Astrocyte of the spinal cord (primary cell): Measurements from ENCODE around the gene CCM2.

ENCODE experiments used
- DNase-seq: peaks from one replicate; pipeline ENCODE4 v3.0.0; 2011; ENCODE audit warnings: low read depth, low spot score
- H3K4me3 ChIP-seq: 2 replicates; pipeline ENCODE4 v1.5.1; 2011; ENCODE audit warnings: low read depth, mild to moderate bottlenecking, low read length, moderate library complexity
- in situ Hi-C: cut with HindIII; loops from 2 replicates; pipeline ENCODE4 v1.10.0; 2017; ENCODE audit warnings: low sequenced_read_pairs
- TF ChIP-seq, protein P1 (sequence below): IDR thresholded peaks from 2 replicates; pipeline ENCODE4 v1.5.1; 2012; ENCODE audit warnings: low read depth, mild to moderate bottlenecking, low read length, inconsistent platforms

CCM2 gene

DNA sequence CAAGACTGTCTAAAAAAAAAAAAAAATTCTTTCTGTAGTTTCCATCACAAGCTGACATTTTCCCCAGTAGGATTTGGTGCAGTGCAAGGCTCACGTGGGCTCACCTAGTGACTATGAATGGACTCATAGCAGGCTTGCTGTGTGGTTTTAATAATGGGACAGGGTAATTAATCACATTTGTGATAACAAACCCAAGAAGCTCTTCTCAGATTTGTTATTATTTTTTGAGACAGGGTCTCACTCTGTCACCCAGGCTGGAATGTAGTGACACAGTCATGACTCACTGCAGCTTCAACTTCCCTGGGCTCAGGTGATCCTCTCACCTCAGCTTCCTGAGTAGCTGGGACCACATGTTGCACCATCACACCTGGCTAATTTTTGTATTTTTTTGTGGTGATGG lies 48.7 kb downstream of the CCM2 start:
- in situ Hi-C loops, result no loop called here
- DNase-seq, result no peak
- TF ChIP-seq, protein P1, sequence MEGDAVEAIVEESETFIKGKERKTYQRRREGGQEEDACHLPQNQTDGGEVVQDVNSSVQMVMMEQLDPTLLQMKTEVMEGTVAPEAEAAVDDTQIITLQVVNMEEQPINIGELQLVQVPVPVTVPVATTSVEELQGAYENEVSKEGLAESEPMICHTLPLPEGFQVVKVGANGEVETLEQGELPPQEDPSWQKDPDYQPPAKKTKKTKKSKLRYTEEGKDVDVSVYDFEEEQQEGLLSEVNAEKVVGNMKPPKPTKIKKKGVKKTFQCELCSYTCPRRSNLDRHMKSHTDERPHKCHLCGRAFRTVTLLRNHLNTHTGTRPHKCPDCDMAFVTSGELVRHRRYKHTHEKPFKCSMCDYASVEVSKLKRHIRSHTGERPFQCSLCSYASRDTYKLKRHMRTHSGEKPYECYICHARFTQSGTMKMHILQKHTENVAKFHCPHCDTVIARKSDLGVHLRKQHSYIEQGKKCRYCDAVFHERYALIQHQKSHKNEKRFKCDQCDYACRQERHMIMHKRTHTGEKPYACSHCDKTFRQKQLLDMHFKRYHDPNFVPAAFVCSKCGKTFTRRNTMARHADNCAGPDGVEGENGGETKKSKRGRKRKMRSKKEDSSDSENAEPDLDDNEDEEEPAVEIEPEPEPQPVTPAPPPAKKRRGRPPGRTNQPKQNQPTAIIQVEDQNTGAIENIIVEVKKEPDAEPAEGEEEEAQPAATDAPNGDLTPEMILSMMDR, result no peak
- no peak overlapping the region for H3K4me3 ChIP-seq

DNA sequence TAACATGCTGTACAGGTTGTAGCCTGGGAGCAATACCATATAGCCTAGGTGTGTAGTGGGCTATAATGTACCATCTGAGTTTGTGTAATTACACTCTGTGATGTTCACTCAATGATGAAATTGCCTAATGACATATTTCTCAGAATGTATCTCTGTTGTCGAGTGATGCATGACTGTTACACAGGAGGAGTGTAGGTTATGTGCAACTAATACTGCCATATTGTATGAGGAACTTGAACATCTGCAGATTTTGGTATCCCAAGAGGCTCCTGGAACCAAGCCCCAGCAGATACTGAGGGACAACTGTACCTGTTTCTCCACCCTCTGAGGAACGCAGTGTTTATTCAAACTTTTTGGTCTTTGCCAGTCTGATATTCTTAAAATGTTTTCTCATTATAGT lies 50.2 kb downstream of the CCM2 start:
- DNase-seq, result no peak
- in situ Hi-C loops, result no loop called here
- TF ChIP-seq, protein P1, result no peak
- no peak overlapping the region for H3K4me3 ChIP-seq

DNA sequence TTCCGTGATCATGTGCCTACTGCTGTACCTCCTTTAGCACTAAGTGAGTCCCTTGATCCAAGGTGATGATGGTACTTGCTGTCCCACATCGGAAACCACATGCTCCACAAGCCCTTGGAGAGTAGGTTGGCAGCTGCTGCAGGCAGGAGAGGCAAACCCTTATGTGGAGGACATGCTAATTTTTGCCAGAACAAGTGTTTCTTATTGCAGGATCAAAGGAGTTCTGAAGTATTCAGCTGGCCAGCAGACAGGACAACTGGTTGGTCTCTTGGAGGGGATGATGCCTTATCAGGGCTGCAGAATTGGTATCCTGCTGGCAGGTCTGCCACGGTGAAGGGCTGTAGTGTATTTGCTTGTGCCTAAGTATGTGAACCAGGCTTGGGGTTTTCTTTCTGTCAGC lies 52.0 kb downstream of the CCM2 start:
- in situ Hi-C loops, result no loop called here
- DNase-seq, result no peak
- TF ChIP-seq, protein P1, result no peak
- no peak overlapping the region for H3K4me3 ChIP-seq

DNA sequence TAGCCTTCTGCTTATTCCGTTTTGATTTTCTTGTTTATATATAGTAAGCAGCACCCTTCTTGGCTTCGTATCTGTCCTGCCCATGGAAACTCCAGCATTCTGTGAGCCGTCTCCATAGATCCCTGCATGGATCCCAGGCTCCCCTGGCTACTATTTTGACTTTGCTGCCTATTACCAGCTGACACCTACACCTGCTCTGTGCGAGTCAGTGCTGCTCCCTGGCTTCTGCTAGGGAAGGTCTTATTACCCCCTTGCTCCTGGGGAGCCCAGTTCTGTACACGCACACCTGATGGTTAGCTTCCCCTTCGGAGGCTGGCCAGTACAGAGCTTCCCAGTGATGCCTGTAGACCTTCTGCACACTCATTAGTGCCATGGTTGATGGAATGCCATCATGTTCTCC lies 53.4 kb downstream of the CCM2 start:
- no peak overlapping the region for H3K4me3 ChIP-seq
- in situ Hi-C loops, result no loop called here
- TF ChIP-seq, protein P1, result no peak
- DNase-seq, result no peak

DNA sequence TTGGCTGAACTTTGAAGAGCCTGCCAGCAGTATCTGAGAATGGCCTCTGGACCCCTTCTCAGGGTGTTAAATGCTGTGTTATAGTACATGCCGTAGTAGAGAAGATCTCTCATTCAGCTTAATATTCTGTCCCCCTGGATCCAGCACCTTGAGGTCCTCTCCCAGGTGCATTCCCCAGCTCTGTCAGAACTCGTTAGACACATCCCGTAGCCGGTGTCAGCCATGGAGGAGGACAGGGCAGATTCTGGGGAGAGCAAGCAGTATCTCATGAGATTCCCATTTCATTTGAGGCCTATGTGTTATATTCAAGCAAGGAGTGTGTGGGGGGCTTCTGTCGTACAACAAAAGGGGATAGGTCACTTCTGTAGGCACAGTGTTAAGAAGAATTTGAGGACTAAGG lies 53.9 kb downstream of the CCM2 start:
- in situ Hi-C loops, result no loop called here
- H3K4me3 ChIP-seq, result no peak overlapping the region
- no peak for DNase-seq
- TF ChIP-seq, protein P1, result no peak

DNA sequence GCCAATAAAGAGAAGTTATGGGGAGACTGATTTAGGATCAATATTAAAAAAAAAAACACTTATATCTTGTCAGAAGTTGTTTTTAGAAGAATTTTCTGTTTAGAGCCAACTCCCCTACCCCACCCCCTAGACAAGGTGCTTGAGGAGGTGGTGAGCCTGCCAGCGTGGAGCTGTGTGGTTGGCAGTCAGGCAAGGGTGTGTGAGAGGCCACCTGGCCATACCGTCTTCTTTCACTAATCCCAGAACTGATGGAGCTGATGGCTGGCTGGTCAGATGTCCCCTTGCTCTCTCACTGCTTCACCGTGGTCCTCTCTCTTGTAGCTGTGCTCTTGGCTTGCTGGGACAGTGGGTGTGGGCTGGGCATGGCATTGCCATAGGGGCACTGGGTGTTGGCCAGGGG lies 54.4 kb downstream of the CCM2 start:
- no peak overlapping the region for H3K4me3 ChIP-seq
- no peak for DNase-seq
- TF ChIP-seq, protein P1, result no peak
- in situ Hi-C loops, result no loop called here

DNA sequence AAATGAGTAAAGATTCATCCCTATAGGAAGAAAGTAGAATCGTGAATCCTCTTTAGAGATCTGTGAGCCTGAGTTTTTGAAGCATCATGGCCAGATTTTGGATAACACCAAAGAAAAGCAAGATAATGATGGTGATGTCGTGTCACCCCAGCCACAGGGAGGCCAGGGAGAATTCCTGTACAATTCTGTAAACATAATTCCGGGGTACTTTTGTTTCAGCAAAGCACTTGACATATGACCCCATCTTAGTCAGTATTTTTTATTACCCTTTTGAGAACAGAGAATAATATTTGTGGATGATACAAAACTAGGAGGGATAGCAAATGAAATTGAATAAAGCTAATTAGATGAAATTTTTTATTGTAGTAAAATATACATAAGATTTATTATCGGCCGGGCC lies 55.0 kb downstream of the CCM2 start:
- in situ Hi-C loops, result no loop called here
- TF ChIP-seq, protein P1, result no peak
- DNase-seq, result no peak

More for the DNA sequence above, 55.0 kb downstream of the CCM2 start:
- no peak overlapping the region for H3K4me3 ChIP-seq
